Mesendoderm (in vitro differentiated cells): ENCODE data around the gene EPHA2.

ENCODE experiments used
- DNase-seq: peaks from one replicate; pipeline ENCODE4 v3.0.0; 2013
- H2AK5ac ChIP-seq: 2 replicates; pipeline ENCODE4 v1.6.1; 2013; ENCODE audit warnings: low read length, inconsistent platforms
- H2BK120ac ChIP-seq: 2 replicates; pipeline ENCODE4 v1.6.1; 2013; ENCODE audit warnings: low read depth, mild to moderate bottlenecking, low read length, moderate library complexity, mixed read lengths
- H2BK15ac ChIP-seq: replicated peaks from 2 replicates; pipeline ENCODE4 v1.6.1; 2013; ENCODE audit warnings: low read depth, mild to moderate bottlenecking, moderate library complexity
- H2BK5ac ChIP-seq: 2 replicates; pipeline ENCODE4 v1.6.1; 2013; ENCODE audit warnings: low read length, inconsistent platforms
- H3K18ac ChIP-seq: 2 replicates; pipeline ENCODE4 v1.6.1; 2013; ENCODE audit warnings: mild to moderate bottlenecking, low read length, mixed read lengths
- H3K23ac ChIP-seq: one replicate; pipeline ENCODE4 v1.6.1; 2013; ENCODE audit warnings: low read length
- H3K27ac ChIP-seq: 2 replicates; pipeline ENCODE4 v1.5.1; 2013; ENCODE audit warnings: low read depth, mild to moderate bottlenecking, inconsistent platforms, low read length, moderate library complexity
- H3K27me3 ChIP-seq: 2 replicates; pipeline ENCODE4 v1.6.1; 2013; ENCODE audit warnings: low read length, control low read depth, mild to moderate bottlenecking, inconsistent platforms; ENCODE audit not compliant: insufficient read depth, poor library complexity
- H3K36me3 ChIP-seq: 2 replicates; pipeline ENCODE4 v1.6.1; 2013; ENCODE audit warnings: low read length, inconsistent platforms; ENCODE audit not compliant: control insufficient read depth, insufficient read depth
- H3K4ac ChIP-seq: one replicate; pipeline ENCODE4 v1.6.1; 2013; ENCODE audit warnings: low read depth, mild to moderate bottlenecking, low read length, moderate library complexity
- H3K4me1 ChIP-seq: 2 replicates; pipeline ENCODE4 v1.6.1; 2013; ENCODE audit warnings: low read depth, low read length, inconsistent platforms; ENCODE audit not compliant: control insufficient read depth
- H3K4me2 ChIP-seq: 2 replicates; pipeline ENCODE4 v1.6.1; 2013; ENCODE audit warnings: low read length
- H3K4me3 ChIP-seq: 2 replicates; pipeline ENCODE4 v1.5.1; 2013; ENCODE audit warnings: mild to moderate bottlenecking, low read length
- H3K56ac ChIP-seq: one replicate; pipeline ENCODE4 v1.6.1; 2013; ENCODE audit warnings: low read length
- H3K79me1 ChIP-seq: 2 replicates; pipeline ENCODE4 v1.6.1; 2013; ENCODE audit warnings: low read length, inconsistent platforms
- H3K79me2 ChIP-seq: 2 replicates; pipeline ENCODE4 v1.6.1; 2013; ENCODE audit warnings: mild to moderate bottlenecking, low read length; ENCODE audit not compliant: control insufficient read depth, insufficient read depth
- H3K9ac ChIP-seq: 2 replicates; pipeline ENCODE4 v1.6.1; 2013; ENCODE audit warnings: low read length, inconsistent platforms
- H4K5ac ChIP-seq: one replicate; pipeline ENCODE4 v1.6.1; 2013; ENCODE audit warnings: low read length
- H4K8ac ChIP-seq: one replicate; pipeline ENCODE4 v1.6.1; 2013; ENCODE audit warnings: low read depth, mild to moderate bottlenecking, control low read depth, low read length, moderate library complexity
- WGBS: extraction: QIAGEN DNeasy Blood & Tissue Kit; methylation state at CpG from one replicate; pipeline ENCODE4 v1.1.7; 2013; ENCODE audit warnings: low lambda C conversion rate, missing lambda C conversion rate; ENCODE audit not compliant: insufficient coverage; ENCODE audit errors: extremely low coverage; 5-methylcytosine and 5-hydroxymethylcytosine counted together

EPHA2 gene

DNA sequence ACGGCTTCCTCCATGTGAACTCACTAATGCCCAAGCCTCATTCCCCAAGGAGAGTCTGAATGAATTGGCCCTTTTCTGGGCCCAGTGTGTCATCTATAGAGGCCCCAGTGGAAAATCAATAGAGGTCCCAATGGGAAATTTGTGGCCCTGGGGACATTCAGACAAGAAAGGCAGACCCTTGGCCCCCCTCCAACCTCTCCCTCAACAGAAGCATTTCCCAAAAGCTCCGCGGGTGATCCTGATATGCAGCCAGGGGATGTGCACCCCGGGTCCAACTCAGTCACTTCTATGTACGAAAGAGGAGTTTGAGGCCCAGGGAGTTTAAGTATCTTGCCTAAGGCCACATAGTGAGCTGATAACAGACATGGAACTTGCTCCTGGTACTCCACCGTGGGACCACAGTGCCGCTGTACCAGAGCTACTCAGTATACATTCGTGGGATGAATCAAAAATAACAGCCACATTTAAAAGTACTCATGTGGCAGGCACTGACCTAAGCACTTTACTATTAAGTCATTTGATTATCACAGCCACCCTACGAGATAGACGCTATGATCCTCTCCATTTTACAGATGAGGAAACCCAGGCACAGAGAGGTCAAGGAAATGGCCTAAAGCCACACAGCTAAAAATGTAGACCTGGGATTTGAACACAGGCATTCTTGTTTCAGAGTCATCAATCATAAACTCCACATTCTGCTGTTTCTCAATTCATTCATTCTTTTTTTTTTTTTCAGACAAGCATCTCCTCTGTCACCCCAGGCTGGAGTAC is 8.5 kb downstream of the EPHA2 start:
- Histone ChIP-seq H4K5ac (no peak overlapping the region), H3K4me1 (peaks cover 44% of the 10 kb centered on the region), H2BK5ac (peak overlapping the region; percentile 4), H3K79me1 (peaks cover 15% of the 10 kb centered on the region), H3K23ac (no peak overlapping the region), H3K56ac (peak overlapping the region; percentile 91), H3K18ac (peak overlapping the region; percentile 82), H2AK5ac (peak overlapping the region; percentile 93), H3K36me3 (peaks cover 30% of the 10 kb centered on the region), H3K4ac (no peak overlapping the region), H3K4me2 (peak overlapping the region; percentile 44), H3K9ac (peak overlapping the region; percentile 80), H3K27ac (peak overlapping the region; percentile 92), H3K4me3 (no peak overlapping the region), H3K27me3 (no peaks in the 10 kb centered on the region), H2BK120ac (no peak overlapping the region), H4K8ac (no peak overlapping the region), H3K79me2 (peaks cover 99% of the 10 kb centered on the region), H2BK15ac (no peak overlapping the region)
- DNase-seq = no peak
- no CpG with 5 or more reads among the region's 10 CpGs for WGBS

DNA sequence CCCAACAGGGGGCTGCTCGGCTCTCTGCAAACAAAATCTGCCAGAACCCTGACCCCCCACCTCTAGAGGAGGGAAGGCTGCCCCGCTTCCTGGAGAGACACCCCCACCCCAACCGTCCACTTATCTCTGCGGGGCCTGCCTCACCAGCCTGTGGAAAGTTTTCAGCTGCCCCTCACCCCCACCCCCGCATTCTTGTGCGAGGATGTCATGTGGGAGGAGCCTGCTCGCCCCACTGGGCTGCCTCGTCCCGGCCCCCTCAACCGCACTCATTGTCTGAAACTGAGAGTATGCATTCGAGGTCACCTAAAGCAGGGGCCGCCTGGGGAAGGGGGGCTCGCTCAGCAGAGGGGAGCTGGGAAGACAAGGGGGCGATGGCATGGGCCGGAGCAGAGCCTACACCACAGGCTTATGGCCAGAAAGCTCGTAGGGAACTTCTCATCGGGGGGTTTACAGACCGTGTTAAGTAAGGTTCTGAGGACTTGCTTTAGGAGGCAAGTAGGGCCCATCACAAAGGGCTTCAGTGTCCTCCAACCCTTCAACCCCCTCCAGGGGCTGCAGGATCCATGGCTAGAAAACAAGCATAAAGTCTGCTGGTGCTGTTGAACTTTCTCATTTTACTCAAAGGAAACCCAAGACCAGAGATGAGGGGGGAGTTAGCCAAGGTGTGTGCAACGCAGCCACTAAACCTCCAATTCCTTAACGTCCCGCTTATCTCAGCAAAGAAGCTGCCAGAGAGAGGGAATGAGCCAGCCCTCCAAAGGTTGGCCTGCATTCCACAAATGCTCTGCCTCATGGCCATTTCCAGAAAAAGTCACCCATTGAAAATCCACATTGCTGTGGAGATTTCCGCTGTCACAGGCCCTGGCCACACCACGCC is 9.4 kb downstream of the EPHA2 start:
- Histone ChIP-seq H3K36me3 (peaks cover 32% of the 10 kb centered on the region), H3K27me3 (no peaks in the 10 kb centered on the region), H3K27ac (peak overlapping the region; percentile 92), H4K5ac (peak overlapping the region; percentile 79), H3K79me2 (peaks cover 99% of the 10 kb centered on the region), H3K23ac (peak overlapping the region; percentile 90), H3K4me2 (peak overlapping the region; percentile 44), H3K18ac (peak overlapping the region; percentile 82), H3K4me3 (no peak overlapping the region), H2BK15ac (no peak overlapping the region), H2BK5ac (peak overlapping the region; percentile 92), H3K79me1 (peaks cover 17% of the 10 kb centered on the region), H4K8ac (no peak overlapping the region), H3K4me1 (peaks cover 44% of the 10 kb centered on the region), H3K56ac (peak overlapping the region; percentile 91), H3K4ac (peak overlapping the region; percentile 49), H2AK5ac (peak overlapping the region; percentile 93), H3K9ac (peak overlapping the region; percentile 80), H2BK120ac (peak overlapping the region; percentile 54)
- peak; percentile 98 for DNase-seq
- no CpG with 5 or more reads among the region's 23 CpGs for WGBS

DNA sequence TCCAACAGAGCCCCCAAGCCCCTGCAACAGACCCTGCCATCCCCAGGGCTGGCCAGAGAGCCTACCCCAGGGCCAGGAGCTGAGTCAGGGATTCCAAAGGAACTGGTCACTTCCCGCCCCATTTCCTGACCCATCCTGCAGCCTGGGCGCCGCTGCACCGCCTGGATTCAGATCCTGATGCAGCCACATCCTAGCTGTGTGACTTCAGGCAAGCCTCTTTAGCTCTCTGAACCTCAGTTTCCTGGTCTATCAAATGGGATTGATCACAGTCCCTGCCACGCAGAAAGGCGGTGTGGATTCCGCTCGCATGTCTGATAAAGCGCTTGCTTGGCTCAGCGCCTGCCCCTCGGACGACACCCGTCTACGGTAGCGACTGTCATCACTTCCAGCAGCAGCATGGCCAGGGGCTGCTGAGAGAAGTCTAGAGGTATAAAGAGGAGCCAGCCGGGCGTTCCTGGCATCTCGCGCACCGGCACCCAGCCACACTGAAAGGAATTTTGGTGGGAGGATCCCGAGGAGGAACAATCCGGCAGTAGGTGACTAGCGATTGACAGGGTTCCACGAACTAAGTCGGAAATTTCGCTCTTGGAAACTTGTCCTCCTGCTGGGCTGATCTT is 10.1 kb downstream of the EPHA2 start:
- H4K5ac ChIP-seq = no peak overlapping the region
- peak overlapping the region; percentile 68 for H2BK5ac ChIP-seq
- peaks cover 99% of the 10 kb centered on the region for H3K79me2 ChIP-seq
- H3K18ac ChIP-seq = peak overlapping the region; percentile 51
- H2BK15ac ChIP-seq = no peak overlapping the region
- no peak overlapping the region for H4K8ac ChIP-seq
- H3K27ac ChIP-seq = peak overlapping the region; percentile 82
- peak overlapping the region; percentile 6 for H2AK5ac ChIP-seq
- H3K23ac ChIP-seq = peak overlapping the region; percentile 59
- H3K9ac ChIP-seq = peak overlapping the region; percentile 66
- WGBS = no CpG with 5 or more reads among the region's 26 CpGs
- no peaks in the 10 kb centered on the region for H3K27me3 ChIP-seq
- H3K56ac ChIP-seq = peak overlapping the region; percentile 83
- peak; percentile 91 for DNase-seq
- peaks cover 20% of the 10 kb centered on the region for H3K79me1 ChIP-seq
- peak overlapping the region; percentile 49 for H3K4ac ChIP-seq
- peaks cover 34% of the 10 kb centered on the region for H3K36me3 ChIP-seq
- no peak overlapping the region for H3K4me3 ChIP-seq
- H3K4me1 ChIP-seq = peaks cover 45% of the 10 kb centered on the region
- peak overlapping the region; percentile 3 for H2BK120ac ChIP-seq
- peak overlapping the region; percentile 39 for H3K4me2 ChIP-seq

DNA sequence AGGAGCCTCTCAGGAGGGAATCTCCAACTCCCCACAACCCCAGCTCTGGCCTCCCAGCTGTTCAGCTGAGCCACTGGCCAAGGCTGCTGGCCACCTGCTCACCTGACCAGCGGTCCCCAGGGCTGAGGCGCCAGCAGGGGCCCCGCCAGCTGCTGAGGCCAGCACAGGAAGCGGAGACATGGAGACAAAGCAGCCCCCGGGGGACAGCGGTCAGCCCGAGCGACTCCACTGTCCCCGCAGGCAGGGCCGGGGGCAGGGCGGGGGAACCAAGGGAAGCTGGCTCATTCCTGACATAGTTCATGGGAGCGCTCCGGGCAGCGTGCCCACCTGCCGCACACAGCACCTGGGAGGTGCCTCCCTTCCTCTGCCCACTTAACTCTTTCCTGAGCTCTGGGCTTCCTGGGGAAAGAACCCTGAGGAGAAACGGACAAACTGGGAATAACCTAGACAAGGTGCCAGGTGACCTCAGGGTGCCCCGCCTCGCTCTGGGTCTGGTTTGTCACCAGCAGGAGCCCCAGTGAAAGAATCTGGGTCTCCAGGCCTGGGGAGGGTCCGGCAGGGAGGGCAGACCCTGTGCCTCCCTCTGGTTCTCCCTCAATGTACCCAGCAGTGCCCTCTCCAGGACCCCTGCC is 10.7 kb downstream of the EPHA2 start:
- no CpG with 5 or more reads among the region's 19 CpGs for WGBS
- peak overlapping the region; percentile 51 for H3K18ac ChIP-seq
- peak overlapping the region; percentile 68 for H2BK5ac ChIP-seq
- no peak overlapping the region for H4K5ac ChIP-seq
- peak overlapping the region; percentile 82 for H3K27ac ChIP-seq
- H3K4me1 ChIP-seq = peaks cover 46% of the 10 kb centered on the region
- peak overlapping the region; percentile 39 for H3K4me2 ChIP-seq
- peak overlapping the region; percentile 66 for H3K9ac ChIP-seq
- no peak overlapping the region for H2BK15ac ChIP-seq
- no peak overlapping the region for H4K8ac ChIP-seq
- peak overlapping the region; percentile 3 for H2BK120ac ChIP-seq
- DNase-seq = peak; percentile 79
- no peaks in the 10 kb centered on the region for H3K27me3 ChIP-seq
- no peak overlapping the region for H3K4me3 ChIP-seq
- peak overlapping the region; percentile 65 for H2AK5ac ChIP-seq
- peak overlapping the region; percentile 83 for H3K56ac ChIP-seq
- peaks cover 99% of the 10 kb centered on the region for H3K79me2 ChIP-seq
- H3K36me3 ChIP-seq = peaks cover 35% of the 10 kb centered on the region
- H3K23ac ChIP-seq = peak overlapping the region; percentile 59
- H3K79me1 ChIP-seq = peaks cover 21% of the 10 kb centered on the region
- H3K4ac ChIP-seq = peak overlapping the region; percentile 49

DNA sequence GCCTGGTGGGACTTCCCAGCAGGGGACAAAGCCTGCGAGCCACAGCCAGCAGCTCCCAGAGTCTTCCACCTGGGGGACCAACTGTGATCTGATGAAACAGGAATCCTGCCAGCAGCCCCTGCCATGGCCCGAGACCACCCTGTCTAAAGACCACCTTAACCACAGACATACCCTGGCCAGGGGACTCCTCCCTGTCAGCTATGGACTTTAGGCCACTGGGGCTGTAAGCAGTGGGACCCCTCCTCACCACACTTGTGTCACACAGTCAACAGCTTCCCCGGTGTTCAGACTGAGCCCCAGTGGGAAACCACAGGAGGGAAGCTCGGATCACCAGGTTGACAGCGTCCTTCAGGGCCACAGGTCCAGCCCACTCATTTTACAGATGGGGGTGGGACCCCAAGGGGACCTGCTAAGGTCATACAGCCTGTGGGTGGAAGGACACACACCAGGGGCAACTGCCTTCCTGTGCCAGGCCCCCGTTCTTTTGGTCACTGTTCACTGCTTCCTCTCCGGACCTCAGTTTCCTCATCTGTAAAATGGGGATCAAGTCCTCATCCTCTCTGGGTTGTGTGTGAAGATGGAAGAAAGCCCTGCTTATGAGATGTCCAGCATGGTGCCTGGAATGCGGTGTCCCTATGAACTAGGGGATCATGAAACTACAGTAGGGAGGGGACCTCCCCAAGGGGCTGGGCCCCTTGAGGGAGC is 11.4 kb downstream of the EPHA2 start:
- Histone ChIP-seq H4K8ac (no peak overlapping the region), H3K9ac (peak overlapping the region; percentile 48), H2BK15ac (no peak overlapping the region), H3K79me2 (peaks cover 99% of the 10 kb centered on the region), H2BK5ac (peak overlapping the region; percentile 51), H3K4me2 (no peak overlapping the region), H3K27ac (peak overlapping the region; percentile 82), H3K4me1 (peaks cover 52% of the 10 kb centered on the region), H3K79me1 (peaks cover 24% of the 10 kb centered on the region), H3K23ac (peak overlapping the region; percentile 19), H2AK5ac (peak overlapping the region; percentile 65), H3K18ac (peak overlapping the region; percentile 51), H3K27me3 (no peaks in the 10 kb centered on the region), H4K5ac (no peak overlapping the region), H3K4ac (peak overlapping the region; percentile 49), H3K4me3 (no peak overlapping the region), H2BK120ac (no peak overlapping the region), H3K36me3 (peaks cover 36% of the 10 kb centered on the region), H3K56ac (peak overlapping the region; percentile 81)
- no peak for DNase-seq
- WGBS = no CpG with 5 or more reads among the region's 8 CpGs
